TTC549 (cell line): Measurements from ENCODE around the gene CBX6.
"Not testable (repeated sequence)": the region's sequence is repeated elsewhere in the genome, so short reads cannot be mapped to it uniquely, and the experiment has no call there.

ENCODE experiments used
- FAIRE-seq: peaks from 2 replicates; lab custom pipeline; 2012; peaks lifted over from hg19 to GRCh38; lab: Jason Lieb, UNC

Gene CBX6

GRCh38 chr22:38861170-38861876, 10.7 kb downstream of the CBX6 start:
- no peak for FAIRE-seq

- FAIRE-seq = no peak
Observed at GRCh38 chr22:38860283-38861169, 11.5 kb downstream of the CBX6 start.

- FAIRE-seq = no peak
Observed at GRCh38 chr22:38859581-38860282, 12.3 kb downstream of the CBX6 start.

- no peak for FAIRE-seq
Observed at GRCh38 chr22:38858492-38858891, 13.5 kb downstream of the CBX6 start.

GRCh38 chr22:38854476-38854875, 17.5 kb downstream of the CBX6 start:
- not testable (repeated sequence) for FAIRE-seq

GRCh38 chr22:38853883-38854282, 18.1 kb downstream of the CBX6 start:
- not testable (repeated sequence) for FAIRE-seq

GRCh38 chr22:38853196-38853651, 18.8 kb downstream of the CBX6 start:
- FAIRE-seq = no peak

GRCh38 chr22:38852522-38852921, 19.5 kb downstream of the CBX6 start:
- no peak for FAIRE-seq

- FAIRE-seq = no peak
Observed at GRCh38 chr22:38850941-38851849, 20.8 kb downstream of the CBX6 start.

- FAIRE-seq = no peak
Observed at GRCh38 chr22:38850399-38850798, 21.6 kb downstream of the CBX6 start.

- FAIRE-seq = no peak
Observed at GRCh38 chr22:38849811-38850210, 22.2 kb downstream of the CBX6 start.

- FAIRE-seq = no peak
Observed at GRCh38 chr22:38846412-38846811, 25.6 kb downstream of the CBX6 start.

GRCh38 chr22:38845004-38845740, 26.8 kb downstream of the CBX6 start:
- FAIRE-seq = no peak

- no peak for FAIRE-seq
Observed at GRCh38 chr22:38844315-38845003, 27.6 kb downstream of the CBX6 start.

- FAIRE-seq = no peak
Observed at GRCh38 chr22:38843657-38844314, 28.2 kb downstream of the CBX6 start, which contains the start of gene NPTXR. NPTXR (minus strand) TSS chr22:38844028.

GRCh38 chr22:38843201-38843656, 28.8 kb downstream of the CBX6 start:
- no peak for FAIRE-seq

- no peak for FAIRE-seq
Observed at GRCh38 chr22:38842512-38843200, 29.4 kb downstream of the CBX6 start.

- FAIRE-seq = no peak
Observed at GRCh38 chr22:38841635-38842034, 30.4 kb downstream of the CBX6 start.

GRCh38 chr22:38841211-38841610, 30.8 kb downstream of the CBX6 start:
- no peak for FAIRE-seq
